Gastroesophageal sphincter (tissue), 3 donors: Measurements from ENCODE around the gene SMPDL3A.

ENCODE experiments used
- EP300 ChIP-seq: sonication (generic); formaldehyde crosslinking; IDR thresholded peaks from one replicate; pipeline ENCODE4 v1.6.1; 2017; ENCODE audit warnings: antibody characterized with exemption, mild to moderate bottlenecking
- POLR2A ChIP-seq, 2 donors: fragments of 450-650 bp; IDR thresholded peaks; one replicate each; pipeline ENCODE4 v1.6.1; 2017; ENCODE audit warnings: antibody characterized with exemption in 2 of 2, mild to moderate bottlenecking in 2 of 2, moderate library complexity in 1 of 2
- POLR2AphosphoS5 ChIP-seq: sonication (generic); formaldehyde crosslinking; IDR thresholded peaks from one replicate; pipeline ENCODE4 v1.6.1; 2017; ENCODE audit warnings: antibody characterized with exemption
- TF ChIP-seq, protein P1 (sequence below), 4 experiments: fragments of 200-600 bp in 2 of 4; fragments of 450-650 bp in 2 of 4; sonication (generic) in 1 of 4; IDR thresholded peaks; one replicate each; pipeline ENCODE4 v1.5.1; 2017 to 2019; ENCODE audit warnings: antibody characterized with exemption in 4 of 4, mild to moderate bottlenecking in 2 of 4, moderate library complexity in 2 of 4

DNA sequence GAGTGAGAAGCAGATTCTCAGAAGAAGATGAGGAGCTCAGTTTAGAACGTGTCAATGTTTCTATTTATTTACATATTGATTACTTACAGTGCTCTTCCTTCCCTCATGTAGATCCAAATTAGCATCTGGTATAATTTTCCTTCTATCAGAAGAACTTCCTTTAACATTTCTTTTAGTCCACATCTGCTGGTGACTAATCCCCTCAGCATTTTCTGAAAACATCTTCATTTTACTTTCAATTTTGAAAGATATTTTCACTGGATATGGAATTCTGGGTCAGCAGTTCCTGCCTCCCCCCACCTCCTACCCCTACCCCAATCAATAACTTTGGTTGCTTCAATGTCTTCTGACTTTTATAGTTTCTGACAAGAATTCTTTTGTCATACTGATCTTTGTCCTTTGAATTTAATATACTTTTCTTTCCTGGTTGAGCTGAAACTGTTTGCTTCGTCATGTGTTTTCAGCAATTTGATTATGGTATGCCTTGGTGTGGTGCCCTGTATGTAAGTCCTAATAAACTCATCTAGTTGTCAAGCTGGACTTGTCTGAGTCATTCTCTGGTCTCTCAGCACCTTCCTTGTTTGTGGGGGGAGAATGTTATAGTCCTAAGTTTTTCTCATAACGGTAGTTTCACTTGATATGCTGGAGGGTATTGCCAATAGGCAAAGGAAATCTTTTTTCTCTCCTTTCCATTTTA is 57.0 kb downstream of the SMPDL3A start:
- TF ChIP-seq, protein P1, sequence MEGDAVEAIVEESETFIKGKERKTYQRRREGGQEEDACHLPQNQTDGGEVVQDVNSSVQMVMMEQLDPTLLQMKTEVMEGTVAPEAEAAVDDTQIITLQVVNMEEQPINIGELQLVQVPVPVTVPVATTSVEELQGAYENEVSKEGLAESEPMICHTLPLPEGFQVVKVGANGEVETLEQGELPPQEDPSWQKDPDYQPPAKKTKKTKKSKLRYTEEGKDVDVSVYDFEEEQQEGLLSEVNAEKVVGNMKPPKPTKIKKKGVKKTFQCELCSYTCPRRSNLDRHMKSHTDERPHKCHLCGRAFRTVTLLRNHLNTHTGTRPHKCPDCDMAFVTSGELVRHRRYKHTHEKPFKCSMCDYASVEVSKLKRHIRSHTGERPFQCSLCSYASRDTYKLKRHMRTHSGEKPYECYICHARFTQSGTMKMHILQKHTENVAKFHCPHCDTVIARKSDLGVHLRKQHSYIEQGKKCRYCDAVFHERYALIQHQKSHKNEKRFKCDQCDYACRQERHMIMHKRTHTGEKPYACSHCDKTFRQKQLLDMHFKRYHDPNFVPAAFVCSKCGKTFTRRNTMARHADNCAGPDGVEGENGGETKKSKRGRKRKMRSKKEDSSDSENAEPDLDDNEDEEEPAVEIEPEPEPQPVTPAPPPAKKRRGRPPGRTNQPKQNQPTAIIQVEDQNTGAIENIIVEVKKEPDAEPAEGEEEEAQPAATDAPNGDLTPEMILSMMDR (IDR thresholded peaks at IDR 0.05), result no peak
- TF ChIP-seq POLR2AphosphoS5 (no peak), POLR2A (IDR thresholded peaks at IDR 0.05) (no peak), EP300 (no peak)
